Loucy (cell line): Measurements from ENCODE around the gene GORASP2.

Experiments used
- CTCF ChIP-seq: fragments of 200-600 bp; sonication (generic); conservative IDR thresholded peaks from 2 replicates; pipeline ENCODE4 v1.5.1; 2014; ENCODE audit warnings: mild to moderate bottlenecking, antibody characterized with exemption, low read length
- EZH2phosphoT487 ChIP-seq: fragments of 200-600 bp; IDR thresholded peaks from 2 replicates; pipeline ENCODE4 v1.6.1; 2018; ENCODE audit warnings: antibody characterized with exemption, mild to moderate bottlenecking, moderate library complexity, borderline replicate concordance

- TF ChIP-seq CTCF (no peak), EZH2phosphoT487 (no peak)
These were observed 40.9 kb downstream of the GORASP2 start for GRCh38 chr2:170969872-170970496.
